NCI-H82 treated with DMSO at 0.1 percent for 48 hours (cell line): ENCODE data around the gene NEMP1.
"Not testable (repeated sequence)": the region's sequence is repeated elsewhere in the genome, so short reads cannot be mapped to it uniquely, and the experiment has no call there.

Experiments
- DNase-seq: peaks from one replicate; lab custom pipeline; 2025; ENCODE audit not compliant: unreplicated experiment; lab: John Stamatoyannopoulos, UW

Gene NEMP1

DNA sequence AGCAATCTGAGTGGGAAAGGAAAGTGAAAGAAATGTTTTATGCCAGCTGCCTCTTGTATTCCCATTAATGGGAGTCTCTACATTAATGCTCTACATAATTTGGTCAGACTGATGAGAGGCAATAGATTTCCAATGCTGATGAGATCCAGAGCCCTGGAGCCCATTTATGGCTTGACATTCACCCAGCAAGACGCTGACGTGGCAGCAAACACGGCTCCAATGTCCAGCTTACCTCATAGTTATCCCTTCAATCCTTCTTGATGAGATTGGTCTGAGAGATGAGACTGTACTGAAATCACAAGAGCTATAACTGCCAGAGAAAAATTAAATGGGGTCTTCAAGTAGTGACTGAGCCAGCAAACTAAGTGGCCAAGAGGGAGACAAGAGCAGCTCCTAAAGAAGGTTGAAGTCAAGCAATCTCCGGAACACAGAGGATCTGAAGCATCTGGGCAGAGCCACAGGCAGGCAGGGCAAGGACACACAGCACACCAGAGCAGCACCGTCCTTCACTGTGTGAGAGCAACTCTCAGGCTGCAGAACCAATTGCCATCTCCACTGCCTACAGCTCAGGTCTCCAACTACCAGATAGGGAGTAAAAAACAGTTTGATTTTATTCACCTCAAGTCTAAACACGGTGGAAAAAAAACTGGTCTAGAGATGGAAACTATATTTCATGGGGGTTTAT, 21.4 kb downstream of the NEMP1 start:
- DNase-seq = no peak

DNA sequence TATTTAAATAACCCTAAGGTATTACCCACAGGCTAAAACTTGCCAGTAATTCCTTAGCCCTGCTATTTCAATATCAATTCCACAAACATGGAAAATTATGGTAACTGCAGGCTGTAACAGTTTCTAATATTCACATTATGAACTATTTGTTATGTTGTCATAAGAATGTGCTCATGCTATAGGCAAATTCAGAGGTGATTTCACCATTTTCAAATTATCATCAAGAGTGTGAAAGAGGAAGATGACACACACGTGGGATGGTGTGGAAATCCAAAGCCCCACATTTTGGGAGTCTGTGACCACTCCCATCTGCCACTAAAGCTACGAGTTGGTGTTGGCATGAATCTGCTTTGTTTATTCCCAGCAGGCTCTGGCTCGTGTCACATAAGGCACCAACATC, 22.8 kb downstream of the NEMP1 start:
- DNase-seq = no peak

DNA sequence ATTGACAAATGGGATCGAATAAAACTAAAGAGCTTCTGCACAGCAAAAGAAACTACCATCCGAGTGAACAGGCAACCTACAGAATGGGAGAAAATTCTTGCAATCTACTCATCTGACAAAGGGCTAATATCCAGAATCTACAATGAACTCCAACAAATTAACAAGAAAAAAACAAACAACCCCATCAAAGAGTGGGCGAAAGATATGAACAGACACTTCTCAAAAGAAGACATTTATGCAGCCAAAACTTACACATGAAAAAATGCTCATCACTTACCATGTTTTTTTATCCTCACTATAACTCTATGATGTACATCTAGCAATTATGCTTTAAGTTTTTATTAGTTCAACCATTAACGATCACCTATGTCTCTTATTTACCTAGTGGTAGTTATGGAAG, 24.7 kb downstream of the NEMP1 start:
- DNase-seq = not testable (repeated sequence)

DNA sequence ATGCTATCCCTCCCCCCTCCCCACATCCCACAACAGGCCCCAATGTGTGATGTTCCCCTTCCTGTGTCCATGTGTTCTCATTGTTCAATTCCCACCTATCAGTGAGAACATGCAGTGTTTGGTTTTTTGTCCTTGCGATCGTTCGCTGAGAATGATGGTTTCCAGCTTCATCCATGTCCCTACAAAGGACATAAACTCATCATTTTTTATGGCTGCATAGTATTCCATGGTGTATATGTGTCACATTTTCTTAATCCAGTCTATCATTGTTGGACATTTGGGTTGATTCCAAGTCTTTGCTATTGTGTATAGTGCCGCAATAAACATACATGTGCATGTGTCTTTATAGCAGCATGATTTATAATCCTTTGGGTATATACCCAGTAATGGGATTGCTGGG, 25.4 kb downstream of the NEMP1 start:
- DNase-seq = not testable (repeated sequence)

DNA sequence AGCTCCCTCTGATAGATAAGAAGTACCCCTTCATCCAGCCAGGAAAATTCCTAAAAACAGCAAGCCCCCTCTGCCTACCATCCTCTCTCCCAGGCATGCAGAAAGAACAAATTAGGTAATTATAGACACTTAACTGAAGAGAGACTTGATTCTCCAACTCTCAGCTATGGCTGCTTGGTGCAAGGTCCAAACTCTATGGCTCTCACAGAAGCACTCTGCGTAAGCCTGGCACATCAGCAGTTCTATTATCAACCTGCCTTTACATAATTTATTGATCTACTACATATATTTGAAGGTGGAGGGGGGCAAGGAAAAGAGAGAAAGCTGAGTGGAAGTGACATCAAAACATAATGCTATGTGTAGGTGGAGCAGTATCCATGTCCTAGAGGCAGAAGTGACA, 27.6 kb downstream of the NEMP1 start:
- no peak for DNase-seq

DNA sequence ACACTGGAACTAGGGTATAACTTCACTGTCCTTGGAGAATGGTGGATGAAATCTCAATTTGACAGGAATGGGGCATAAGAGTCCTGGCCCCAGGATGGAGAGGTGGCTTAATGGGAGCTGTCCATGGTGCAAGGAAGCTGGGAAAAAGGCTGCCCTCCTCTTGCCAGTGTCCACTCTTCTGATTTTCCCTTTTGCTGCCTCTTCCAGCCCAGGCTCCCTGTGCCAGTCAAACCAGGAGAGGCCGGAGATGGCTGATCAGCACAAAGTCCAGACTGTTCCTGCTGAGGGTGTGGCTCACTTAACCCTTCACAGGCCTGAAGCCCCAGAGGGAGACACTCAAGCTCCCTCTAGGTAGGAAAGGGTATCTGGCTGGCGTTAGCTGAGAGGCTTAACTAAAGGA, 28.7 kb downstream of the NEMP1 start, which contains the start of gene MYO1A:
Gene MYO1A (minus strand): TSS at position 240 of the 400 bp plus-strand sequence. CDS start 1,806 bp downstream, outside the sequence.
- no peak for DNase-seq

DNA sequence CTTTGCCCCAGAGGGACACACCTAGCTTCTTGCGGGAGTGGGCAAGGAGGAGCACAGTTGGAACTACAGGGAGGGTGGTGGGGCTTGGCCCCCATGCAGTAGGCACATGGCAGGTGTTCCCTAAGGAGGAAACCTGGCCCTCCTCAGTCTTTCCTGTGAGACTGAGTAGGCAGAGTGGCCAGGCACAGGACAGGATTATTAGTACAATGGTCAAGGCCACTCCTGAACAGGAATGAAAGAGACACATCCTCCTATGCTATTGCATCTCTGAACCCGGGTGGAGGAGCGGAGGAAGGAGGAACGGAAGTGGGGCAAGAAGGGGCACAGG, 29.5 kb downstream of the NEMP1 start:
- no peak for DNase-seq

DNA sequence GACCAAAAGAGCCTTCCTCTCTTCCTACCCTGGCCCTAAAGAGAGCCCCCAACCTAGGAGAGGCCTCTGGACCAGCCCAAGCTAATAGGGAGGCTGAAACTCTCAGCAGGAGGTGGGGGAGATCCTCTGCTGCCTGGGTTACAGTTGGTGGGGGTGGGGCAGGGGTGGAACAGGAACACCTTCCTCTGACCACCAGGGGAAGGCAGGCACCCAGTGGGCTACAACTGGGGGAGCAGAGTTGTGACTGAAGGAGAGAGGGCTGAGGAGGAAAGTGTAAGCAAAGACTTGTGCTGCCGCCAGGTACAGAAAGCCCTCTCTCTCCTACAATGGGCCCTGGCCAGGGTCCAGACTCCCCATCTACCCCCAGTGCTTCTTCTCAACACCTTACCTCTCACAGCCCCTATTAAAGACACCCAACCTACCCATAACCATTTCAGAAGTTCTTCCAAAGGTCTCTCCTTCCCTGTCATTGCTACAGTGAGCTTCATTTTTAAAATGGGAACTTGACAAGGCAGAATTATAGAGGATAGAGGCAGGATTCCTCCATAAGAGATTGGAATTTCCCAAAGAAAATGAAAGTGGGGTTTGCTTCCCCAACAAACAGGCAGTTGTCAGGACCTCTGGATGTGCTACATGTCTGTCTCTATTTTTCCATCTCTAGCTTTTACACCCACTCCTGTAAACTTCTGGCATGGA, 30.0 kb downstream of the NEMP1 start:
- no peak for DNase-seq

DNA sequence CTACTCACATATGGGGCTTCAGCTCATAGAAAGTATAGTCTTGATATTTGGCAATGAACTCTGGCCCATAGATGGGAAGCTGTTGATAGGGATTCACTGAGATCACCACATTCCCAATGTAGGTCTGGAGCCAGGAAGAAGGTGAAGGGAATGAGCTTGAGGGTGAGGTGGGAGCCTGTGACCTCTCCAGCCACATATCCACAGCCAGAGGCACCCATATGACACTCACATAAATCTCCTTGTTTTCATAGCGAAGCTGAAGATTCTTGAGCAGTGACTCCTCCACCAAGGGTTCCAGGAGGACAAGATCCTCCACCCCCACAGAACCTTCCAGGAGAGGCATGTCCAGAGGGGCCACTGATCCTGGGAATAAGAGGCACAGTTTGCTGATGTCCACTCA, 30.6 kb downstream of the NEMP1 start:
- no peak for DNase-seq

DNA sequence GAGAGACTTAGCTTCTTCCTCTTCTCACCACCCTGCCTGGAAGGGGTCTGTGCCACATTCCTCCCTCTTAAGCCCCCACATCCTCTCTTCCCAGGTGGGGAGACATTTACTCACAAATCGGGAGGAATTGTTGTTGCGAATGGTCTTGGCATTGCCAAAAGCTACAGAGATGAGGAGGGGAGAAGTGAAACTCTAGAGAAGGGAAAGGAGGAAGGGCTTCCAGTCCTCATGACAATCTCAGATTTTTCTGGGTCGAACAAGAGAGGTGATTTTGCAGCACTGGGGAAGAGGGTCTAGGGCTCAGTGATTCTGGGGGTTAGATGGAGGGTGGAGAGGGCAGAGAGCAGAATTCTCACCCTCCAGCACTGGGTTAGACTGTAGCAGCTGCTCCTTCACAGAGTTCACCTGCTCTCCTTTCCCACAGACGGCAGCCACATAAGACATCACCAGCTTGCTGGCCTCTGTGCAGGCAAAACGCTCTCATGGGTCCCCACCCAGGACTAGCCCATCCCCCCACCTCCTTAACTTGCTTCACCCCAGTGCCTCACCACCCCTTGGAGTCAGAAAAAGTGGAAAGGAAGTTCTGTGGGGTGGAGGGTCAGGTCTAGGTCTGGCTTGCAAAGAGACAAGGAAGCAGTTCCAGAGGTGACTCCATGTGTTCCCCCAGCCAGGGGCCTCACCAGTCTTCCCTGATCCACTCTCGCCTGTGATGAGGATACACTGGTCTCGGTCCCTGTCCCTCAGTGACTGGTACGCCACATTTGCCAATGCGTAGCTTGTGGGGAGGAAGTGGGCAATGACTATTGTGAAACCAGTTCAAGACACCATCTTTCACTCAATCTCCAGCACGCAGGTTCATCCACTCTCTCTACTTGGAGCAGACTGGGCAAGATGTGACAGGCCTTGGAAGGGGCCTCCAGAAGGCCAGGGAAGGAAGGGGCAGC, 31.4 kb downstream of the NEMP1 start:
- no peak for DNase-seq

DNA sequence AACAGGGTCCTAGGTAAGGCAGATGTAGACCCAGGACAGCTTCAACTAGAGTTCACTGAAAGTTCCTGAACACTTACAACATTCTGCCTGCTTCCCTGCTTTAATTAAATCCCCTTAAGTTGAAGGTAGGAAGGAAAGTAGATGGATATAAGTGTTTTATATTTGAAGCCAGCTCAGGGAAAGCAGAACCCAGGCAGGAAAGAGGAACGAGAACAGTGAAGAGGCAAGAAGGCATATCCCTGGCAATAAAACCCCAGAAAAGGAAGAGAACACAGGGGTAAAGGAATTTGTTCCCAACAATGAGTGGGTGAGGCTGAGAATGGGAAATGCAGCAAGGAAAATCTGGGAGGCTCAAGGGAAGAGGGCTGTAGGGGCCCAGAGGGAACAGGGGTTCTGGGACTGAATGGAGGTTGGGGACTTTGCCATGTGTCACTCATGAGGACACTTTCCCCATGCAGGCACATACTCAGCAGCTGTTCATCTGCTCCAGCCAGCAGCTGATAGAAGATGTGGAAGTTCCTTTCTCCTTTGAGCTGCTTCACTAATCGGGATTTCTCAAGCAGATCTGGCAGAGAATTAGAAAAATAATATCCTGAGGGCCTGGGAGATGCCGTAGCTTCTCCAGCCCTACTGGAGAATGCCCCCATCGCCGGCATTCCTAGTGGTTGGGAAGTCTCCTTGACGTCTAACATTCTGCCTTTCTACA, 32.4 kb downstream of the NEMP1 start:
- no peak for DNase-seq

DNA sequence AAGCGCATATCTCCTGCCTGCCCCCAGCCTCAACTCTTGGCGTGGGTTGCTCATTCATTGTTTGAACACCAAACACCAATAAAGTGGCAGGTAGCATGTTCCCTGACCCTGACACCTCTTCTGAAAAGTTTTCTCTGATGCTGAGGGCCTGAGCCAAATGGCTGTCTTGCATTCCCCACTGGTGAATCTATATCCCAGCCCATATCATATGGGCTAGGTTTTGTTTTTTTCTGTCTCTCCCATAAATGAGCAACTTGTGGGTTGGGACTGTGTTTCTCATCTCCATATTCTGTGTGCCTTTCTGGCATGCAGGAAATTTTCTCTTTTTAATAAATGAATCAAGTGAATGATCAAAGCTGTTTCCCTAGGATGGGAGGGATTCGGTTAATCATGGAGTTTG, 33.7 kb downstream of the NEMP1 start:
- no peak for DNase-seq

DNA sequence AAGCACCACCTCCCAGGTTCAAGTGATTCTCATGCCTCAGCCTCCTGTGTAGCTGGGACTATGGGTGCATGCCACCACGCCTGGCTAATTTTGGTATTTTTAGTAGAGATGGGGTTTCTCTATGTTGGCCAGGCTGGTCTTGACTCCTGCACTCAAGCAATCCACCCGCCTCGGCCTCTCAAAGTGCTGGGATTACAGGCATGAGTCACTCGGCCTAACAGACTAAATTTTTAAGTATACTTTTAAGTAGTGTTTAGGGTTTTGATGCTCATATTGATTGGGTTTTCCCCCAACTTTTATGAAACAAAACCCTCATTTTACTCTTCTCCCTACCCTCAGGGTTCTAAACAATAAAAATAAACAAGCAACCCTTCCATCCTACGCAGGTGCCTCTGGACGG, 34.1 kb downstream of the NEMP1 start:
- no peak for DNase-seq

DNA sequence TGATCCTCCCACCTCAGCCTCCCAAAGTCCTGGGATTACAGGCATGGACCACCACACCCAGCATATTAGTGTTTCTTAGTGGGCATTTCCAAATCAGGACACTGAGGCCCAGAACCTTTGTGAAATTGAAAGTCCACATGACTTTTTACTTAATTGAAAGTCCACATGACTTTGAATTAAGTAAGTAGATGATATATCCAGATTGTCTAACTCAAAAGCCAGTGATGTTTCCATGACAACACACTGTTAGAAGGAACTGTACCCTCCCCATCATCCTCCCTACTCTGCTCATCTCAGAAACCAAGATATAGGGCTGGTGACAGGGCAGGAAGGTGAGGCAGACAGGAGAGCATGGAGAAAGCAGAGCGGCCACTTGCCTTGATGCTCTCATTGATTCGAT, 35.9 kb downstream of the NEMP1 start:
- no peak for DNase-seq

DNA sequence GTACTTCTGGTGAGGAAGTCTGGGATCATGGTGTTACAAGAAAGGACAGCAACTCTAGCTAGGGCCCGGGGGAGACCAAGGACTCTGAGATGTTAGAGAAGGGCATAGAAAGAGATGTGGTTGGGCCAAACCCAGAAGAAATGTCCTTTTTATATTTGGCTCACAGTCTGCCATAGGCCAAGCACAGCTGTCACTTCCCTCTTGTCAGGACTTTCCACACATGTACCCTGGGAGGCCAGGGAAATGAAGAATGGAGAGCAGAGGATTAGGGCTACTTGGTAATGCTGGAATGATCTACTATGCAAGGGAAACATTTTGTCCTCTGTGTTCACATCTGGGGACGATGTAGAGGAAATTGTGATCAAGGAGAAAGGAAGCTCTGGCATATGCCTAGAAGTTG, 37.8 kb downstream of the NEMP1 start:
- no peak for DNase-seq

DNA sequence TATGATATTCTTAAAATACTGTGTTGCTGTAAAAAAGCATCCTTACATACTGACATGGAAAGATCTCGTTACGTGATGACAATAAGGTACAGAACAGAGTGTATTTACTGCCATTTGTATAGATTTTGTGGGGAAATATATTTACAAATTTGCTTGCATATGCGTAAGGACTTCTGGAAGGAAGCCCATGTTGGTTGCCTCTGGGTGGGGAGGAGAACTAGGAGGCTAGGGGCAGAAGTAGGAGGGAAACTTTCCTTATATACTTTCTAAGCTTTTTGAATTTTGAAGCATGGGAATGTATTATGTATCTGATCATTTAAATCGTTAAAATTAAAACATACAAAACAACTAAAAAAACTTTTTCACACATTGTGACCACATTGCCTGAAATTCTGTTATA, 38.4 kb downstream of the NEMP1 start:
- no peak for DNase-seq

DNA sequence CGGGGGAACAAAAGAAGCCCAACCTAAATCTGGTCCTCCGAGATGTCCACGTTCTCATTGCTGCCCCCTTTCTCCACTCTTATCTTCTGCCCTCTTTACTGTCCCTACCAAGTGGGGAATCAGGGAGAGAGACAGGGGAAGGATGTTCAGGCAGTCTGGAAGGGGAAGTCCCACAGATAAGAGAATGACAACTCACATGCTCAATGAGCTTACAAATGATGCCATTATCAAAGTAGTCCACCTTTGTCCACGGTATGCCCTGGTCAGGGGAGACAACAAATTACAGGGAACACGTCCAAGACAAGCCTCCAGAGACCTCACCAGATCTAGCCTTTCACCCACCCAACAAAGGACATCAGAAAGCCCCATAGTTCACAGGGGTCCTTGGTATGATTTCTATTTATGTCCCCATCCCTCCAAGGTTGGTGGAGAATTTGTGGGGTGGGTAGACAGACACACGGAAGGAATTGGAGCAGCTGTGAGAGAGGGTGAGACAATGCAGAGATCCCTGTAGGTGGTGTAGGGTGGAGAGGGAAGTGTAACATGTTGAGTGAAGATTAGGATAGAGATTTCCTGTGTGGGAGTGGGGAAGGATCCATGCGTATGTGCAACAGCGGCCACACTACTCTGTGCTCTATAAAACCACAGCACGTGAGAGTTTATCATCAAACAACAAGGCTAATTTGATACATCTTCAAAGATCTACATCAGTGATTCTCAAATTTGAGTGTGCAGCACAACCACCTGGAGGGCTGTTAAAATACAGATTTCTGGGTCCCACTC, 39.4 kb downstream of the NEMP1 start:
- no peak for DNase-seq

DNA sequence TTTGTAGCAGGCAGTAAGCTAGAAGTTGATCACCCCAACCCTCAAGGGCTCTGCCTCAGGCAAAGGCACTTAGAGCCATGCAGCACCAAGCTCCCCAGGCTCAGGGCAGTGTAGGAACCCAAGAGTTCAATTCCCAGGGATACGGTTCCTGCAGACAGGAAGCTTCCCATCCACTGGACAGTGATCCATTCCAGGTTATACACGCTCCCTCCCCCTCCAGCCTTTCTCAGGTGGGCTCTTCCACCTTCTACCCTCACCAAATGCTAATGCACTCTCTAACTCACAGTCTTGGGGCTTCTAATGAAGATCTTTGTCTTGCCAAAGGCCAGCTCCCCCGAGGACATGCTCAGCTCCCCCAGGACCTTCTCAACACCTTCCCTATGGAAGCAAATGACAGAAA, 41.3 kb downstream of the NEMP1 start:
- no peak for DNase-seq

DNA sequence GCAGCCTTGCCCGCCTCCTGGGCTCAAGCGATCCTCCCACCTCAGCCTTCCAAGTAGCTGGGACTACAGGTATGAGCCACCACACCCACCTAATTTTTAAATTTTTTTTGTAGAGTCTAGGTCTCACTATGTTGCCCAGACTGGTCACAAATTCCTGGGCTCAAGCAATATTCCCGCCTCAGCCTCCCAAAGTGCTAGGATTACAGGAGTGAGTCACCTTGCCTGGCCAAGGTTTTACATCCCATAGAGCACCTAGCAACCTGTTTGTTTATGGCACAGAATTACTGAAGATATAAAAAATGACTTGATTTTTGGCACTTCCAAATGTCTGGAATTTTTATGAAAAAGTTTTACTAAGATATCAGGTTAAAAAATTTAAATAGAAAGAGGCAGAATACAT, 45.2 kb downstream of the NEMP1 start:
- no peak for DNase-seq

DNA sequence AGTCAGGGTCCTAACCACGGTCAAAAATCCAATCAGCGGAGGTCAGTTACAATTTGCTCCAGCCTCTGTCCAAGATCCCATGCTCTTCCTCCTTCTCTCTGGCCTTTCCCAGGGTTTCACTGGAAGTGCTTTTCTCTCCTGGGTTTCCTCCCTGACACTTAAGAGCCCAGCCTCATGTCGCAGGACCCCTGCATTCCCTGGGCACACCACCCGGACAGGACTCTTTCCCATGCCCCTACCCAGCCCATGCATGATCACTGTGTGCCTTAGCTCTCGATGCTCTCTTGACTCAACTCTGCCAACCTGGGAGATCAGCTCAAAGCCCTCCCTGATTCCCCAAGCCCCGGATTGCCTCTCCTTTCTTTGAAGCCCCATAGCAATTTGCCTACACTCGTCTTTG, 46.8 kb downstream of the NEMP1 start:
- DNase-seq = no peak
